CD4-positive, CD25-positive, alpha-beta regulatory T cell (primary cell): ENCODE measurements around the gene PARD3. TPM values are rescaled to one million over a fixed set of nuclear protein-coding genes. Genes with fewer than 3 reads are reported as not detected.

Experiments used
- ATAC-seq, 2 donors: fragments of 150-1000 bp; cut with Tn5 transposase; one replicate each; pipeline ENCODE4 v1.10.0; 2021; ENCODE audit warnings: low read depth in 2 of 2, moderate number of reproducible peaks in 2 of 2, moderate library complexity in 1 of 2
- DNase-seq, 3 donors: peaks; one replicate each; pipeline versions ENCODE4 v3.0.0 to v3.0.0-alpha.2; 2012 to 2022; ENCODE audit warnings: mixed read lengths in 1 of 3
- H3K27ac ChIP-seq: one replicate; pipeline ENCODE4 v1.7.0; 2013; ENCODE audit warnings: mild to moderate bottlenecking, low read length; ENCODE audit not compliant: insufficient read depth, poor library complexity, severe bottlenecking
- H3K27me3 ChIP-seq: one replicate; pipeline ENCODE4 v1.7.0; 2013; ENCODE audit warnings: low read length; ENCODE audit not compliant: control insufficient read depth, insufficient read depth
- H3K36me3 ChIP-seq: one replicate; pipeline ENCODE4 v1.7.0; 2013; ENCODE audit warnings: mild to moderate bottlenecking, low read length, moderate library complexity; ENCODE audit not compliant: control insufficient read depth, insufficient read depth
- H3K4me1 ChIP-seq: 2 replicates; pipeline ENCODE4 v1.7.0; 2013; ENCODE audit warnings: mild to moderate bottlenecking, low read length; ENCODE audit not compliant: insufficient read depth, control insufficient read depth, poor library complexity, severe bottlenecking
- H3K4me3 ChIP-seq: one replicate; pipeline ENCODE4 v1.7.0; 2013; ENCODE audit warnings: low read depth, mild to moderate bottlenecking, low read length, moderate library complexity
- H3K9me3 ChIP-seq, 2 experiments: 1 replicate in 1 of 2; 2 replicates in 1 of 2; pipeline ENCODE4 v1.7.0; 2013; ENCODE audit warnings: low read length in 2 of 2, mild to moderate bottlenecking in 1 of 2, moderate library complexity in 1 of 2; ENCODE audit not compliant: control insufficient read depth in 2 of 2
- H3K27ac Mint-ChIP-seq, 3 donors: one replicate each; pipeline ENCODE4 v1.8.0; 2020 to 2022; ENCODE audit warnings: mild to moderate bottlenecking in 3 of 3, mixed read lengths in 3 of 3, moderate library complexity in 2 of 3
- H3K27me3 Mint-ChIP-seq: one replicate; pipeline ENCODE4 v1.8.0; 2022; ENCODE audit warnings: mild to moderate bottlenecking, mixed read lengths
- H3K36me3 Mint-ChIP-seq: one replicate; pipeline ENCODE4 v1.8.0; 2020; ENCODE audit warnings: mixed read lengths
- H3K4me1 Mint-ChIP-seq, 4 donors: one replicate each; pipeline ENCODE4 v1.8.0; 2020 to 2022; ENCODE audit warnings: mixed read lengths in 4 of 4, mild to moderate bottlenecking in 1 of 4
- H3K4me3 Mint-ChIP-seq, 4 donors: one replicate each; pipeline ENCODE4 v1.8.0; 2020 to 2022; ENCODE audit warnings: mild to moderate bottlenecking in 4 of 4, mixed read lengths in 4 of 4, moderate library complexity in 3 of 4
- H3K9me3 Mint-ChIP-seq, 7 donors: one replicate each; pipeline ENCODE4 v1.8.0; 2020 to 2022; ENCODE audit warnings: mixed read lengths in 7 of 7, mild to moderate bottlenecking in 3 of 7, moderate library complexity in 2 of 7
- polyA plus RNA-seq, 4 donors: library from polyadenylated mRNA; unstranded; fragments of 300-500 nt; fragmentation: Illumina TruSeq; gene quantifications; one replicate each; pipeline ENCODE4 v1.2.3, GENCODE V29; 2021
- total RNA-seq: library from RNA; stranded (reverse); gene quantifications from one replicate; pipeline ENCODE4 v1.2.3, GENCODE V29; 2022

Gene PARD3
- total and polyA plus RNA-seq, 5 donors from 2014 or later = 0.08 to 0.79 TPM; not detected in 3

- no peak overlapping the region for H3K27ac Mint-ChIP-seq
- Histone ChIP-seq H3K4me1 (no peaks in the 10 kb centered on the region), H3K36me3 (no peaks in the 10 kb centered on the region), H3K4me3 (no peak overlapping the region), H3K27ac (no peak overlapping the region), H3K9me3 (no peaks in the 10 kb centered on the region), H3K27me3 (no peaks in the 10 kb centered on the region)
- no peaks in the 10 kb centered on the region for H3K27me3 Mint-ChIP-seq
- H3K4me3 Mint-ChIP-seq = no peak overlapping the region
- ATAC-seq (no peak), DNase-seq (no peak)
- H3K9me3 Mint-ChIP-seq = peaks cover 0 to 4% (median 0%) of the 10 kb centered on the region in 7 donors
- no peaks in the 10 kb centered on the region for H3K4me1 Mint-ChIP-seq
- no peaks in the 10 kb centered on the region for H3K36me3 Mint-ChIP-seq
These were observed 325.7 kb downstream of the PARD3 start for GRCh38 chr10:34489411-34489810.

GRCh38 chr10:34488476-34489130 is 326.5 kb downstream of the PARD3 start:
- Histone ChIP-seq H3K4me1 (no peaks in the 10 kb centered on the region), H3K4me3 (no peak overlapping the region), H3K9me3 (no peaks in the 10 kb centered on the region), H3K27me3 (no peaks in the 10 kb centered on the region), H3K27ac (no peak overlapping the region), H3K36me3 (no peaks in the 10 kb centered on the region)
- Mint-ChIP-seq H3K27me3 (no peaks in the 10 kb centered on the region), H3K27ac (no peak overlapping the region), H3K36me3 (no peaks in the 10 kb centered on the region), H3K4me3 (no peak overlapping the region), H3K4me1 (no peaks in the 10 kb centered on the region), H3K9me3 (peaks cover 0 to 4% (median 0%) of the 10 kb centered on the region in 7 donors)
- ATAC-seq = no peak
- DNase-seq = no peak

- DNase-seq (no peak), ATAC-seq (no peak)
- no peaks in the 10 kb centered on the region for H3K4me1 Mint-ChIP-seq
- no peak overlapping the region for H3K27ac Mint-ChIP-seq
- Histone ChIP-seq H3K4me3 (no peak overlapping the region), H3K4me1 (no peaks in the 10 kb centered on the region), H3K27me3 (no peaks in the 10 kb centered on the region), H3K27ac (no peak overlapping the region), H3K36me3 (no peaks in the 10 kb centered on the region), H3K9me3 (no peaks in the 10 kb centered on the region)
- H3K36me3 Mint-ChIP-seq = no peaks in the 10 kb centered on the region
- H3K27me3 Mint-ChIP-seq = no peaks in the 10 kb centered on the region
- H3K4me3 Mint-ChIP-seq = no peak overlapping the region
- peaks cover 0 to 4% (median 0%) of the 10 kb centered on the region in 7 donors for H3K9me3 Mint-ChIP-seq
These were observed 329.1 kb downstream of the PARD3 start for GRCh38 chr10:34486008-34486407.

- Mint-ChIP-seq H3K27ac (no peak overlapping the region), H3K9me3 (peaks cover 0 to 4% (median 0%) of the 10 kb centered on the region in 7 donors), H3K36me3 (no peaks in the 10 kb centered on the region), H3K4me1 (no peaks in the 10 kb centered on the region), H3K27me3 (no peaks in the 10 kb centered on the region), H3K4me3 (no peak overlapping the region)
- ATAC-seq (no peak), DNase-seq (no peak)
- no peaks in the 10 kb centered on the region for H3K4me1 ChIP-seq
- no peaks in the 10 kb centered on the region for H3K9me3 ChIP-seq
- no peaks in the 10 kb centered on the region for H3K36me3 ChIP-seq
- no peaks in the 10 kb centered on the region for H3K27me3 ChIP-seq
- H3K27ac ChIP-seq = no peak overlapping the region
- no peak overlapping the region for H3K4me3 ChIP-seq
These were observed 330.9 kb downstream of the PARD3 start for GRCh38 chr10:34484164-34484563.

- ATAC-seq (no peak), DNase-seq (no peak)
- Histone ChIP-seq H3K4me3 (no peak overlapping the region), H3K27ac (no peak overlapping the region), H3K36me3 (no peaks in the 10 kb centered on the region), H3K9me3 (no peaks in the 10 kb centered on the region), H3K27me3 (no peaks in the 10 kb centered on the region), H3K4me1 (no peaks in the 10 kb centered on the region)
- Mint-ChIP-seq H3K27me3 (no peaks in the 10 kb centered on the region), H3K4me1 (no peaks in the 10 kb centered on the region), H3K27ac (no peak overlapping the region), H3K9me3 (peaks cover 0 to 4% (median 0%) of the 10 kb centered on the region in 7 donors), H3K36me3 (no peaks in the 10 kb centered on the region), H3K4me3 (no peak overlapping the region)
These were observed 334.8 kb downstream of the PARD3 start for GRCh38 chr10:34480345-34480744.

GRCh38 chr10:34479520-34480179 is 335.4 kb downstream of the PARD3 start:
- H3K27me3 Mint-ChIP-seq = no peaks in the 10 kb centered on the region
- H3K27ac Mint-ChIP-seq = no peak overlapping the region
- Histone ChIP-seq H3K36me3 (no peaks in the 10 kb centered on the region), H3K27ac (no peak overlapping the region), H3K4me3 (no peak overlapping the region), H3K27me3 (no peaks in the 10 kb centered on the region), H3K4me1 (no peaks in the 10 kb centered on the region), H3K9me3 (no peaks in the 10 kb centered on the region)
- H3K4me3 Mint-ChIP-seq = no peak overlapping the region
- no peaks in the 10 kb centered on the region for H3K36me3 Mint-ChIP-seq
- no peak for ATAC-seq
- H3K4me1 Mint-ChIP-seq = no peaks in the 10 kb centered on the region
- no peak for DNase-seq
- H3K9me3 Mint-ChIP-seq = peaks cover 0 to under 1% (median 0%) of the 10 kb centered on the region in 7 donors

GRCh38 chr10:34477249-34477648 is 337.8 kb downstream of the PARD3 start:
- no peak for ATAC-seq
- Mint-ChIP-seq H3K36me3 (no peaks in the 10 kb centered on the region), H3K4me1 (no peaks in the 10 kb centered on the region), H3K27ac (no peak overlapping the region), H3K27me3 (no peaks in the 10 kb centered on the region), H3K4me3 (no peak overlapping the region), H3K9me3 (no peaks in the 10 kb centered on the region)
- Histone ChIP-seq H3K4me1 (no peaks in the 10 kb centered on the region), H3K9me3 (no peaks in the 10 kb centered on the region), H3K27me3 (no peaks in the 10 kb centered on the region), H3K36me3 (no peaks in the 10 kb centered on the region), H3K27ac (no peak overlapping the region), H3K4me3 (no peak overlapping the region)
- no peak for DNase-seq

- H3K36me3 ChIP-seq = no peaks in the 10 kb centered on the region
- no peak overlapping the region for H3K27ac Mint-ChIP-seq
- H3K27me3 ChIP-seq = no peaks in the 10 kb centered on the region
- no peaks in the 10 kb centered on the region for H3K9me3 ChIP-seq
- DNase-seq (no peak), ATAC-seq (no peak)
- no peak overlapping the region for H3K4me3 ChIP-seq
- H3K36me3 Mint-ChIP-seq = no peaks in the 10 kb centered on the region
- H3K27ac ChIP-seq = no peak overlapping the region
- no peaks in the 10 kb centered on the region for H3K27me3 Mint-ChIP-seq
- H3K4me1 ChIP-seq = no peaks in the 10 kb centered on the region
- H3K4me3 Mint-ChIP-seq = no peak overlapping the region
- no peaks in the 10 kb centered on the region for H3K9me3 Mint-ChIP-seq
- no peaks in the 10 kb centered on the region for H3K4me1 Mint-ChIP-seq
These were observed 338.5 kb downstream of the PARD3 start for GRCh38 chr10:34476608-34477007.
